GM10248 (cell line): Measurements from ENCODE around the gene IMMP2L.

Experiments
- CTCF ChIA-PET: fragments of 300-600 bp; sonication (Branson Sonifier 250); formaldehyde crosslinking; extraction: SDS; loops from one replicate; lab custom pipeline; 2021; ENCODE audit warnings: antibody characterized with exemption; lab: Yijun Ruan, JAX
- POLR2A ChIA-PET: fragments of 350-650 bp; sonication (Branson Sonifier 250); formaldehyde crosslinking; extraction: SDS; loops from one replicate; lab custom pipeline; 2020; ENCODE audit warnings: antibody characterized with exemption; lab: Yijun Ruan, JAX
- DNase-seq: peaks from one replicate; pipeline ENCODE4 v3.0.0; 2012; ENCODE audit errors: extremely low spot score
- TF ChIP-seq, protein P1 (sequence below): IDR thresholded peaks from 2 replicates; pipeline ENCODE4 v1.5.1; 2012; ENCODE audit warnings: mild to moderate bottlenecking, low read depth; ENCODE audit errors: extremely low read depth, missing control alignments, control extremely low read depth

The IMMP2L gene

DNA sequence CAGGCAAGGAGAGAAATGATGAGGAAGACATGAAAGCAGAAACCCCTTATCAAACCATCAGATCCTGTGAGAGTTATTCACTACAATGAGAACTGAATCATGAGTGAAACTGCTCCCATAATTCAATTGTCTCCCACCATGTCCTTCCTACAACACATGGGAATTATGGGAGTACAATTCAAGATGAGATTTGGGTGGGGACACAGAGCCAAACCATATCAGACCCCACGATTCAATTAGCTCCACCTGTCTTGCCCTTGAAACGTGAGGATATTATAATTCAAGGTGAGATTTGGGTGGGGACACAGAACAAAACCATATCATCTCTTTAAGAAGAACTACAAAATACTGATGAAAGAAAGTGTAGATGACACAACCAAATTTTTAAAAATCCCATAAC is 128.9 kb downstream of the IMMP2L start:
- ChIA-PET CTCF (no interaction called here), POLR2A (no interaction called here)
- TF ChIP-seq, protein P1, sequence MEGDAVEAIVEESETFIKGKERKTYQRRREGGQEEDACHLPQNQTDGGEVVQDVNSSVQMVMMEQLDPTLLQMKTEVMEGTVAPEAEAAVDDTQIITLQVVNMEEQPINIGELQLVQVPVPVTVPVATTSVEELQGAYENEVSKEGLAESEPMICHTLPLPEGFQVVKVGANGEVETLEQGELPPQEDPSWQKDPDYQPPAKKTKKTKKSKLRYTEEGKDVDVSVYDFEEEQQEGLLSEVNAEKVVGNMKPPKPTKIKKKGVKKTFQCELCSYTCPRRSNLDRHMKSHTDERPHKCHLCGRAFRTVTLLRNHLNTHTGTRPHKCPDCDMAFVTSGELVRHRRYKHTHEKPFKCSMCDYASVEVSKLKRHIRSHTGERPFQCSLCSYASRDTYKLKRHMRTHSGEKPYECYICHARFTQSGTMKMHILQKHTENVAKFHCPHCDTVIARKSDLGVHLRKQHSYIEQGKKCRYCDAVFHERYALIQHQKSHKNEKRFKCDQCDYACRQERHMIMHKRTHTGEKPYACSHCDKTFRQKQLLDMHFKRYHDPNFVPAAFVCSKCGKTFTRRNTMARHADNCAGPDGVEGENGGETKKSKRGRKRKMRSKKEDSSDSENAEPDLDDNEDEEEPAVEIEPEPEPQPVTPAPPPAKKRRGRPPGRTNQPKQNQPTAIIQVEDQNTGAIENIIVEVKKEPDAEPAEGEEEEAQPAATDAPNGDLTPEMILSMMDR = no peak
- DNase-seq = no peak

DNA sequence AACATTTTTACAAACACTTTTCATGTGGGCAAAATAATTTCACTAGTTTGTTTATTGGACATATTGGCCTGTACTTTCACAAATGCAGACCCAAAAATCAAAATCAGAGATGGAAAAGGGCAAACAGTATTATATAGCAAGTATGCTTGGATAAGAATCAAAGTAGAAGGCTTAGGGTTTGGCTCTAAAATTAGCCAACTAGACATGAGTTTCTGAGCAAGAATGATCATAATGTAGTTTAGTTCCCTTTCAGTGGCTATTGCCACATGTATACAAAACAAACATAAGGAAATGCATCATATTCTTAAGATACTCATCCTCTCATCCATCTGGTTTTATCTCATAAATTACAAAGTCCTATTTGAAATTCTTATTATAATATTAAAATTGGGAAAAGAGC is 132.5 kb downstream of the IMMP2L start:
- no peak for DNase-seq
- TF ChIP-seq, protein P1 = no peak
- POLR2A ChIA-PET = no interaction called here
- CTCF ChIA-PET = no interaction called here

DNA sequence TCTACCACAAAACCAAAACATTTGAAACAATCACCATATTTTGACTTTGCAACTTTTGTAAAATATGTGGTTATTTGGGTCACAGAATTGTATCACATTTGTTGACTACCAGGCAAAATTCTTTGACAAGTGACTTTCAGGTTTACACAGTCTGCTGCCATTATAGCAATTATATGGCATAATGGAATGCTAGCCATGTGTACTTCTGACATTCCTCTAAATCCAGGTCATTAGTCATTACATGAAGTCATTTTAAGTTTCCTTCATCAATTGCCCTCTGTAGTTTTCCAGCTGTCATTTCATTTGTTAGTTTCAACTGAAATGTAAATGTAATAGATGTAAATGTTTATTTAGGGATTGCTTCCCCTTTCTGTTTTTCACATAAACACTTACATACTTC is 137.5 kb downstream of the IMMP2L start:
- TF ChIP-seq, protein P1 = no peak
- POLR2A ChIA-PET = no interaction called here
- no peak for DNase-seq
- CTCF ChIA-PET = no interaction called here

DNA sequence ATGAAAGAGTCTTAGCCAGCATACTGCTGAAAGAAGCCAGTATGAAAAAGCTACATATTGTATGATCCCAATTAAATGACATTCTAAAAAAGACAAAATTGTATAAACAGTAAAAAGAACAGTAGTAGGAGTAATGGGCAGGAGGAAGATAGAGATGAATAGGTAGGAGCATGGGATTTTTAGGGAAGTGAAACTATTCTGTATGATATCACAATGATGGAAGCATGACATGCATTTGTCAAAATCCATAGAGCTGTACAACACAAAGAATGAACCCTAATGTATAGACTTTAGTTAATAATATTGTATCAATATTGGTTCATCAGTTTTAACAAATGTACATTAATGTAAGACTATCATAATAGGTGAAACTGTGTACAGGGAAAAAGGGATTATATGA is 147.9 kb downstream of the IMMP2L start:
- TF ChIP-seq, protein P1 = no peak
- ChIA-PET POLR2A (no interaction called here), CTCF (interaction anchor here (0.8 kb wide), 1 partner anchor 28 kb away, joined by 3 read pairs; no protein-coding TSS in a partner anchor)
- DNase-seq = no peak

DNA sequence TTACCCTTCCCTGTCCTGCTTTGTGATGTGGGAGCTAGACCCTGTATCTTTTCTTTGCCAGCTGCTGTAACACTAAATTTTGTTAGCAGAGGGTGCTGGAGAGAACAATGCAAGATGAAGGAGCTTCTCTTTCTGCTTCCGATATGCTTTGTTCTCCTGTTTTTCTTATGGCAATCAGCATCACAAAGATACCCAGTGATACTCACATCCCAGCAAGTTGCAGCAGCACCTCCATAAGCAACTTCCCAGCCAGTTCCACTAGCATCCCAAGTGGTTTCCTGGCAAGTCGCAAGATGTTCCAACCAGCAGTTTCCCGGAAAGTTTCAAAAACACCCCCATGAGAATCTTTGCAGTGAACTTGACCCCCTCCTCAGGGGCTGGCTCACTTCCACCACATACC is 148.6 kb downstream of the IMMP2L start:
- CTCF ChIA-PET = no interaction called here
- POLR2A ChIA-PET = no interaction called here
- DNase-seq = no peak
- TF ChIP-seq, protein P1 = no peak

DNA sequence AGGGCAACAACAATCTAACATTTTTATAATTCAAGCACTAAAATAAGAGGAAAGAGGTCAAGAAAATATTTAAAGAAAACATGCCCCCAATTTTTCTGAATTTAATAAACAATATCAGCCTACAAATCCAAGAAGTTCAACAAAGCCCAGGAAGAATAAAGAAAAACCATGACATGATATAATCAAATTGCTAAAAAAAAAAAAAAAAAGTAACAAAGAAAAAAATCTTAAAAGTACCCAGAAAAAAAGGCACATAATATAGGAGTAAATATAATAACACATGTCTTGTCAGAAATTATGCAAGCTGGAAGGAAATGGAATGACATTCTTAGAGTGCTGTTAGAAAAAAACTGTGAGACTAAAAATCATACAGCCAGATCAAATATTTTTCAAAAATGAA is 151.4 kb downstream of the IMMP2L start:
- CTCF ChIA-PET = interaction anchor here (1.4 kb wide), 1 partner anchor 151 kb away, joined by 3 read pairs; the partner anchor contains the start of gene IMMP2L
- TF ChIP-seq, protein P1 = no peak
- POLR2A ChIA-PET = no interaction called here

GRCh38 chr7:111409714-111410422 is 152.4 kb downstream of the IMMP2L start:
- DNase-seq = no peak
- TF ChIP-seq, protein P1 = no peak
- POLR2A ChIA-PET = no interaction called here
- CTCF ChIA-PET = interaction anchor here (1.4 to 1.5 kb wide), 3 partner anchors 13 to 152 kb away, joined by 3 read pairs; partner anchors contain the start of gene IMMP2L

More for the DNA sequence above, 151.4 kb downstream of the IMMP2L start:
- no peak for DNase-seq
